Measurements from ENCODE around the gene OR2B6. TPM values are rescaled to one million over a fixed set of nuclear protein-coding genes. Genes with fewer than 3 reads are reported as not detected.

OR2B6 gene
- total RNA-seq, 1 donor from 2014 or later, result not detected

GRCh38 chr6:28004350-28005151, 47.5 kb downstream of the OR2B6 start:
- Histone ChIP-seq H3K4me3 (ENCODE audit: insufficient read depth, low read depth, low read length) (no peak overlapping the region), H4K20me1 (ENCODE audit: insufficient read depth, low read length) (no peaks in the 10 kb centered on the region), H3K36me3 (ENCODE audit: insufficient read depth, low read length) (no peaks in the 10 kb centered on the region), H3K79me2 (ENCODE audit: insufficient read depth, low read length) (no peaks in the 10 kb centered on the region), H3K4me1 (ENCODE audit: insufficient read depth, low read length) (no peaks in the 10 kb centered on the region), H3K9ac (ENCODE audit: low read length) (no peak overlapping the region), H3K27ac (ENCODE audit: low read depth, low read length) (no peak overlapping the region), H3K27me3 (ENCODE audit: insufficient read depth, low read length) (no peaks in the 10 kb centered on the region), H3K4me2 (ENCODE audit: low read length) (no peak overlapping the region), H3K9me3 (ENCODE audit: insufficient read depth, low read depth, low read length) (no peaks in the 10 kb centered on the region), H2AFZ (ENCODE audit: low read depth, low read length) (no peak overlapping the region)
- Mint-ChIP-seq H3K9me3 (ENCODE audit: unreplicated experiment) (no peaks in the 10 kb centered on the region), H3K27me3 (ENCODE audit: low read depth, unreplicated experiment) (no peaks in the 10 kb centered on the region), H3K27ac (ENCODE audit: unreplicated experiment) (no peak overlapping the region), H3K36me3 (ENCODE audit: low read depth, unreplicated experiment) (no peaks in the 10 kb centered on the region), H3K4me3 (ENCODE audit: unreplicated experiment) (no peak overlapping the region), H3K4me1 (ENCODE audit: low read depth, unreplicated experiment) (peaks cover 2% of the 10 kb centered on the region)
- no peak for DNase-seq (ENCODE audit: low read depth)
- no peak for TF ChIP-seq EZH2 (IDR thresholded peaks at IDR 0.05; ENCODE audit: insufficient read depth, low read length)
- TF ChIP-seq, protein P1, sequence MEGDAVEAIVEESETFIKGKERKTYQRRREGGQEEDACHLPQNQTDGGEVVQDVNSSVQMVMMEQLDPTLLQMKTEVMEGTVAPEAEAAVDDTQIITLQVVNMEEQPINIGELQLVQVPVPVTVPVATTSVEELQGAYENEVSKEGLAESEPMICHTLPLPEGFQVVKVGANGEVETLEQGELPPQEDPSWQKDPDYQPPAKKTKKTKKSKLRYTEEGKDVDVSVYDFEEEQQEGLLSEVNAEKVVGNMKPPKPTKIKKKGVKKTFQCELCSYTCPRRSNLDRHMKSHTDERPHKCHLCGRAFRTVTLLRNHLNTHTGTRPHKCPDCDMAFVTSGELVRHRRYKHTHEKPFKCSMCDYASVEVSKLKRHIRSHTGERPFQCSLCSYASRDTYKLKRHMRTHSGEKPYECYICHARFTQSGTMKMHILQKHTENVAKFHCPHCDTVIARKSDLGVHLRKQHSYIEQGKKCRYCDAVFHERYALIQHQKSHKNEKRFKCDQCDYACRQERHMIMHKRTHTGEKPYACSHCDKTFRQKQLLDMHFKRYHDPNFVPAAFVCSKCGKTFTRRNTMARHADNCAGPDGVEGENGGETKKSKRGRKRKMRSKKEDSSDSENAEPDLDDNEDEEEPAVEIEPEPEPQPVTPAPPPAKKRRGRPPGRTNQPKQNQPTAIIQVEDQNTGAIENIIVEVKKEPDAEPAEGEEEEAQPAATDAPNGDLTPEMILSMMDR (IDR thresholded peaks at IDR 0.05; ENCODE audit: insufficient read depth, low read depth, low read length), result no peak
- FAIRE-seq, result no peak

GRCh38 chr6:28005152-28005890, 48.3 kb downstream of the OR2B6 start:
- H3K4me1 Mint-ChIP-seq (ENCODE audit: low read depth, unreplicated experiment), result peaks cover 2% of the 10 kb centered on the region
- H2AFZ ChIP-seq (ENCODE audit: low read depth, low read length), result no peak overlapping the region
- H3K9ac ChIP-seq (ENCODE audit: low read length), result no peak overlapping the region
- no peak for DNase-seq (ENCODE audit: low read depth)
- H3K79me2 ChIP-seq (ENCODE audit: insufficient read depth, low read length), result no peaks in the 10 kb centered on the region
- H3K4me1 ChIP-seq (ENCODE audit: insufficient read depth, low read length), result no peaks in the 10 kb centered on the region
- H3K36me3 Mint-ChIP-seq (ENCODE audit: low read depth, unreplicated experiment), result no peaks in the 10 kb centered on the region
- no peak overlapping the region for H3K27ac ChIP-seq (ENCODE audit: low read depth, low read length)
- no peak overlapping the region for H3K27ac Mint-ChIP-seq (ENCODE audit: unreplicated experiment)
- H3K36me3 ChIP-seq (ENCODE audit: insufficient read depth, low read length), result no peaks in the 10 kb centered on the region
- H3K9me3 ChIP-seq (ENCODE audit: insufficient read depth, low read depth, low read length), result no peaks in the 10 kb centered on the region
- H3K4me3 ChIP-seq (ENCODE audit: insufficient read depth, low read depth, low read length), result no peak overlapping the region
- no peak overlapping the region for H3K4me3 Mint-ChIP-seq (ENCODE audit: unreplicated experiment)
- no peak for FAIRE-seq
- no peaks in the 10 kb centered on the region for H3K27me3 ChIP-seq (ENCODE audit: insufficient read depth, low read length)
- no peaks in the 10 kb centered on the region for H4K20me1 ChIP-seq (ENCODE audit: insufficient read depth, low read length)
- no peak overlapping the region for H3K4me2 ChIP-seq (ENCODE audit: low read length)
- TF ChIP-seq, protein P1 (IDR thresholded peaks at IDR 0.05; ENCODE audit: insufficient read depth, low read depth, low read length), result no peak
- no peak for TF ChIP-seq EZH2 (IDR thresholded peaks at IDR 0.05; ENCODE audit: insufficient read depth, low read length)
- no peaks in the 10 kb centered on the region for H3K27me3 Mint-ChIP-seq (ENCODE audit: low read depth, unreplicated experiment)
- H3K9me3 Mint-ChIP-seq (ENCODE audit: unreplicated experiment), result no peaks in the 10 kb centered on the region
